Effector CD4-positive, alpha-beta T cell (primary cell): ENCODE data around the gene ABCF2.

Source experiments
- DNase-seq: peaks from one replicate; pipeline ENCODE4 v3.0.0-alpha.2; 2020

The ABCF2 gene

DNA sequence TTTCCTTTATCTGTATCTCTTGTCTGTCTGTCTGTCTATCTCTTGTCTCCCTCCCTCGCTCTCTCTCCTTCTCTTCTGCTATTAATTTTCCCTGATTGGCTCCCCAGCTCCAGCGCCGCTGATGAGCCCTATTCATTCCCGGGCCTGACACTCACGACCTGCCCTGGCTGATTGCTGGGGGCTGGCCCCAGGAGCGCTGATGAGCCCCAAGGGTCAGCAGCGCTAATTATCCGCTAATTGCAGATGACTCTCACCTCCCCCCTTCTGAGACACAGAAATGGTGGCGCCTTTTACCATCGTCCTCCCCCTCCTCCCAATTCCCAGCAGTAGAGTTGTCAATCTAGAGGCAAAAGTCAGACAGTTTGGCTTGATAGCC is 58.2 kb downstream of the ABCF2 start:
- DNase-seq, result no peak

DNA sequence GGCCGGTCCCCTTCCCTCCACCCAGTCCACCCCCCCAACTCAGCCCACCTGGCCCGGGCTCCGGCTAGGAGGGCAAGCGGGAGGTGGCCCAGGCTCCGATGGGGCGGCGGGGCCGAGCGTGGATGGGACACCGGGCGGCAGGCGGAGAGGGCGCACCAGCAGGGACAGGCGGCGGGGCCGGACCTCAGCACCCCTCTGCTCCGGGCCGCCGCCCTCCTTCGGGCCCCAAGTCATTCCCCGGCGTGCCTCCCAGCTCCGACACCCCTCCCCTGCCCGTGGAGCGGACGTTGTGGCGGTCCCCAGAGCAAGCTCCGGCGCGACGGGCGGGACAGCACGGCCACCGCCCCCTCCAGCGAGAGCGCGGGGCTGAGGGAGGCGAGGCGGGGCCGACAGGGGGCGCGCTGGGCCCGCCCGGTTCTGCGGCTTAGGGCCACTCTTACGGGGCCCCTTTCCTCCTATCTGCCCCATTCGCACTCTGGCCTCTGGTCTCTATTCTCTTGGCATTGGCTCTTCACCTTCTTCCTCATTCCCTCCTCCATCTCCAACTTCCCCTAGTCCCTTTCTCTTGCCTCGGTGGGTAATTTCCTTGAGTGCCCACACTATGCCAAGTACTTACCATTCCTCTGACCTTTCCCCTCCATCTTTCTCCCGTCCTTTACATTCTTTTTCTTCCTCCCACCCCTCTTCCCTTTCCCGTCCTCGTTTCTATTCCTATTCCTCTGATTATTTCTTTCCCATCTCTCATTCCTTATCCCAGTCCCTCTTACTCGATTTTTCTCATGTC is 58.8 kb downstream of the ABCF2 start:
- DNase-seq, result peak; percentile 45

DNA sequence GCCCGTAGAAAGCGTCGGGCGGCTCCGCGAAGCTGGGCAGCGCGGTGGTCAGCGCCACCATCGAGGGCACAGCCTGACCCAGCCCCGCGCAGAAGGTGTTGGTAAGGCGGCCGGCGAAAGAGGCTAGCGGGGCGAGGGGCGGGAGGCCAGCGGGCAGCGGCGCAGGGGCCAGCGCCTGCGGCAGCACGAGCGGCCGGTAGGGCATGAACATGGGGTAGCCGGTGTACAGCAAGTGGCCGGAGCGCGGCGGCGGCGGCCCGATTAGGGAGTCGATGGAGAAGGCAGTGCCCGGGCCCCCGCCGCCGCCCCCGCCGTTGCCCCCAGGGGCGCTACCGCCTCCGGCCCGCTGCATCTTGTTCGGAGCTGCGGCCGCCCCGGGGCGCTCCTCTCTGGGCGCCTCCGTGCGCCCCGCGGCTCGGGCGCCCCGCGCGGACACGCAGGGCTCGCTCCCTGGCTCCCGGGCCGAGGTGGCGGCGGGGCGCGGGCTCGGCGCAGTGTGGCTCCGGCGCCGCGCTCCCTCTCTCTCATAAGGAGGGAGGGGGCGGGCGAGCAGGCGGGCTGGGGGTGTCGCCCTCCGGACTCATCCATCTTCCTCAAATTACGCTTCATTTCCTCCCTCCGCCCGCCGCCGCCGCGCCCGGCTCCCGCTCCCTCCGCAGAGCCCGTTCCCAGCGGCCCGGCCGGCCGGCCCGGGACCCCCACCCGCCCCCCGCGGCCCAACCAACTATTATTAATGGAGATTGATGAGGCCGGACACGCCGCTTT is 59.6 kb downstream of the ABCF2 start, which contains the start of gene GBX1:
GBX1 (minus strand) TSS at position 498 of the 765 bp plus-strand sequence; CDS start at position 352, 146 bp downstream.
- no peak for DNase-seq

DNA sequence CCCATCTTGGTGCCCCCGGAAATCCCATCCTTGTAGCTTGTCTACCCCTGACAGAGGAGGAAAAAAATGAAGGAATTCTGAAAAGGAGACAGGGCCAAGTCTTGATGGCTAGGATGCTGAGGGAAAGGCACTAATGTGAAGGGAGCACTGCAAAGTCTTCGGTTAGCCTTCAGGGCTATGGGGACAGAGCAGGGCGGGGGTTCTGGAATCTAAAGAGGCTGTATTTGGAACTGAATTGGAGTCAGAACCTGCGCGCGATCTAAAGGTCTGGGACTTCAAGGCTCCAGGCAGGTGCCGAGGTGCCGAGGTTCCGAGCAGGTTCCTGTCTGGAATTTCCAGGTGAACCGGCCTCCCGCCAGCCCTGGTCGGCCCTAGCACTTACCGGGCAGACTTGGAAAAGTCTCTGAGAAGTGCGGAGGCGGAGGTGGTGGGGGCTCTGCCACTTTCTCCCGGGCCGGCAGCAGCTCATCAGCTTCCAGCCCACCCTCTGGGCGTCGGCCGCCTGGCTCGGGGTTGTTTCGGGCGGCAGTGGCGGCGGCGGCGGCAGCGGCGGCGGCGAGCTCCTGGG is 60.3 kb downstream of the ABCF2 start:
- no peak for DNase-seq
